ENCODE measurements around the gene TGIF2. TPM values are rescaled to one million over a fixed set of nuclear protein-coding genes. Genes with fewer than 3 reads are reported as not detected.

TGIF2 gene
- 0.73 TPM in 1 of 2 replicates, not detected in the other for polyA plus RNA-seq

GRCh38 chr20:36573103-36573797 lies at the start of gene TGIF2:
TSS of gene TGIF2 (plus strand) at chr20:36573597. CDS start at chr20:36578775, 5,178 bp downstream.

DNA sequence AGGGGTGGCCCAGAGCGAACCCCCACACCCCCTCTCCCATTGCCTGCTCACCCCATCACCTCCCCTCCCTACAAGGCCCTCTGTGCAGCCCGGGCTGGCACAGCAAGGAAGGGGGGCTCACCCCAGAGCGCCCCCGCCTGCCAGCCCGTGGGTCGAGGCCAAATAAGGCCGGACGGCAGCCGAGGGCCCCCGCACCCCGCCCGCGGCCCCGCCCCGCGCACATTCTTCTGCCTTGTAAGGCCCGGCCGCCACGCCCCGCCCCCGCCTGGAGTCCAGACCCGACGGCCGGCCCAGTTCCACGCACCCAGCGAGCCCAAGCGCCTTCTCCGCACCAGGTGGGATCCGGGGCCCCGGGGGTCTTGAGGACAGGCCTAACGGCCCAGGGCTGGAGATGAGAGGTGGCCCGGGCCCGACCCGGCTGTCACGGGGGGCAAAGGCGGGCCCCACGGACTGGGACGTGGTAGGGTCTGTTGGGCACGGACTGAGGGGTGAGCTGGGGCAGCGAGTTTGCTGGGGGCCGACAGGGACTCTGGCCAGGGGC lies 32.1 kb upstream of the TGIF2 start, which contains the start of gene MYL9:
MYL9 (plus strand) TSS at position 293 of the 541 bp plus-strand sequence. CDS start 3,366 bp downstream, outside the sequence.

DNA sequence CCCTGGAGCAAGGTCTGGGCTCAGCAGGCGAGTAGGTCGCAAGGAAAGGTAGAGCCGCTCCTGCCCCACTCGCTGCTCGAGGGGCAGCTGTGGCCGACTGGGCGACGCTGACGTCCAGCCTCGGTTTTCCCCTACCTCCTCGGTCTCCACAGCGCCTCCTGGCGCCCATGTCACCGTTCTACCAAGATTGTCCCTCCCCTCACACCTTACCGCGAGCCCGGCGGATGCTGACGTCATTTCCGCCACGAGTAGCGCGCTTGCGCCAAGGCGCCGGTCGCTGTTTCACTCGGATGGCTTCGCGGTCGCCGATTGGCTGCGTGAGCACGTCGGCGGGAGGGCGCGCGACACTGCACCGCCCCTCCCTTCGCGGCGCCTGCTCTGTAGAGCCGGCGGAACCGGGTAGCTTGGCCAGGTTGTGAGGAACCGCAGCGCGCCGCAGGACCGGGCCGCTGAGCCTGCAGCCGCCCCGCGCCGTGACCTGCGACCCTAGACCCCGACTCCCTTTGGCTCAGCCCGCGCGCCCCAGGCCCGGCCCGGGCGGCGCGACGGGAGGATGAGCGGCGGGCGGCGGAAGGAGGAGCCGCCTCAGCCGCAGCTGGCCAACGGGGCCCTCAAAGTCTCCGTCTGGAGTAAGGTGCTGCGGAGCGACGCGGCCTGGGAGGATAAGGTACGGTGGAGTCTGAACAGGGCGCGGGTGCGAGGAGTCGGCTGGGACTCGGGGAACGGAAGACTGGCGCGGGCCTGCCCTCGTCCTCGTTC lies 32.2 kb downstream of the TGIF2 start, which contains the start of gene RAB5IF:
RAB5IF (plus strand) TSS at position 381 of the 759 bp plus-strand sequence; CDS start at position 554, 173 bp downstream.

Other genes with a start within 250 kb of the TGIF2 start
- not detected in 2 replicates for gene MYL9, start 32.1 kb upstream of the TGIF2 start, polyA plus RNA-seq
- gene RAB5IF, start 32.2 kb downstream of the TGIF2 start, polyA plus RNA-seq = 75.4 and 83.4 TPM in 2 replicates
- gene SLA2, start 72.6 kb downstream of the TGIF2 start, polyA plus RNA-seq = not detected in 2 replicates
- gene NDRG3, start 172.5 kb downstream of the TGIF2 start, polyA plus RNA-seq = 47.9 and 65.9 TPM in 2 replicates
- 4.5 and 7.7 TPM in 2 replicates for gene DSN1, start 200.2 kb downstream of the TGIF2 start, polyA plus RNA-seq